ENCODE measurements around the gene TFCP2L1.

DNA sequence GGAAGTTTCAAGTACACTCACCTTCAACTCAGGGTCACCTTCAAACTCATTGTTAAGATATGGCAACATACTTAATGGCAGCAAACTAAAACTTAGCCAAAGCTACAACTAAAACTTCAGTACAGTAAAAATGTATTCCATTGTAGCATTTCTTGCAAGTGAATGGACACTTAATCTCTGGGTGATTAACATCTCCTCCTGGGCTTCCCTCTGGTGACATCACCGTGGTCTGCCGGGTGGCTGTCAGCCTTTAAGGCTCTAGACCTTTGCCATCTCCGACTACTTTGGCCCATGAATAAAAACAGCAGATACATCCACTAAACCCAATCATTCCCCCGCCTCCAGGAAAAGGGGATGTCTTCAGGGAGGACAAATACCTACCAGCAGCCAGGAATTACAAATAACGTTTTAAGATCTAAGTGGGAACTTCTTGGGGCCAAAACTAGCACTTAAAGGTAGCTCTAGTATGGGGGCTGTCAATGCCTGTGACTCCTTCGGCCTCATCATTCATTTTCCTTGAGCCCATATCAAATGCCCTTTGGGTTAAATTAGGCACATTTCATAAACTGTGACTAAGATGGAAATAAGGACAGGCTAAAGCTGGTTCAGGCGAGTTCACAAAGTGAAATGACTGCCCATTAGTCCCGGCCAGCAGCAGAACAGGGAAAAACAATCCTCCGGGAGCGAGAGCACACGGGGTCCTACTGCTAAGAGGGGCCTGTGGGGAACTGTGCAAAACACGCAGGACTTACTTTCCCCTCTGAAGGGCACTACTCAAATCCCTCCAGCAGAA, 1.1 kb downstream of the TFCP2L1 start:
- TF ChIP-seq USF2 (CRISPR knock-in tag; IDR thresholded peaks at IDR 0.05): no peak
- TF ChIP-seq CTCF (IDR thresholded peaks at IDR 0.05): no peak
